Measurements from ENCODE around the gene CLTC. TPM values are rescaled to one million over a fixed set of nuclear protein-coding genes. Genes with fewer than 3 reads are reported as not detected.
A peak's percentile ranks its signal among the peaks of the same experiment; 100 is the strongest.

CLTC gene
- total RNA-seq, 1 experiment from 2014 or later, result 240 TPM

DNA sequence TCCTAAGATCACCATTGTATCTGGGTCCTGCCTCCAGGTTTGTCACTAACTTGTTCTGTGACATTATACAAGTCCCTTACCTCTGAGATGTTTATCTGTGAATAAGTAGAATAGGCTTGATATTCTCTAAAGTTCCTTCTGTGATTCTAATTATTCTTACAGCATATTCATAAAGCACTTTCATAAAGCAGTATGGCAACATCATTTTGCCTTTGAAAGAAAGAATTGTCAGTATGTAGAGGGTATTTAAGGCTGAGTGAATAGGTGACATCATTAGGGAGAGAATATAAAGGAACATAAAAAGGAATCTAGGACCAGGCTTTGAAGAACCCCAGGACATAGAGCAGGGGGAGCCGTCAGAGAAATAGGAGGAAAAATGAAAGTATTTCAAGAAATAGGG is 103.3 kb downstream of the CLTC start:
- H3K9me3 Mint-ChIP-seq (ENCODE audit: unreplicated experiment), result no peaks in the 10 kb centered on the region
- no peak overlapping the region for H3K4me3 Mint-ChIP-seq (ENCODE audit: unreplicated experiment)
- TF ChIP-seq, protein P1, sequence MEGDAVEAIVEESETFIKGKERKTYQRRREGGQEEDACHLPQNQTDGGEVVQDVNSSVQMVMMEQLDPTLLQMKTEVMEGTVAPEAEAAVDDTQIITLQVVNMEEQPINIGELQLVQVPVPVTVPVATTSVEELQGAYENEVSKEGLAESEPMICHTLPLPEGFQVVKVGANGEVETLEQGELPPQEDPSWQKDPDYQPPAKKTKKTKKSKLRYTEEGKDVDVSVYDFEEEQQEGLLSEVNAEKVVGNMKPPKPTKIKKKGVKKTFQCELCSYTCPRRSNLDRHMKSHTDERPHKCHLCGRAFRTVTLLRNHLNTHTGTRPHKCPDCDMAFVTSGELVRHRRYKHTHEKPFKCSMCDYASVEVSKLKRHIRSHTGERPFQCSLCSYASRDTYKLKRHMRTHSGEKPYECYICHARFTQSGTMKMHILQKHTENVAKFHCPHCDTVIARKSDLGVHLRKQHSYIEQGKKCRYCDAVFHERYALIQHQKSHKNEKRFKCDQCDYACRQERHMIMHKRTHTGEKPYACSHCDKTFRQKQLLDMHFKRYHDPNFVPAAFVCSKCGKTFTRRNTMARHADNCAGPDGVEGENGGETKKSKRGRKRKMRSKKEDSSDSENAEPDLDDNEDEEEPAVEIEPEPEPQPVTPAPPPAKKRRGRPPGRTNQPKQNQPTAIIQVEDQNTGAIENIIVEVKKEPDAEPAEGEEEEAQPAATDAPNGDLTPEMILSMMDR (IDR thresholded peaks at IDR 0.05; ENCODE audit: unreplicated experiment), result no peak
- POLR2A ChIA-PET, result interaction anchor here (3.6 kb wide), 1 partner anchor 14 kb away, joined by 30 read pairs; the partner anchor contains the start of genes PTRH2 and VMP1
- DNase-seq (ENCODE audit: unreplicated experiment), result no peak
- intact Hi-C loops (cut with micrococcal nuclease), result no loop called here
- peak overlapping the region; percentile 86 for H3K27ac Mint-ChIP-seq (ENCODE audit: low read depth, unreplicated experiment)
- no TSS peak for BruUV-seq (replicated peaks)
- H3K4me1 Mint-ChIP-seq (ENCODE audit: insufficient read depth, unreplicated experiment), result peaks cover 15% of the 10 kb centered on the region
- CTCF ChIA-PET, result interaction anchor here (0.6 kb wide), 1 partner anchor 11 kb away, joined by 3 read pairs; no protein-coding TSS in a partner anchor
- H3K27me3 Mint-ChIP-seq (ENCODE audit: insufficient read depth, unreplicated experiment), result no peaks in the 10 kb centered on the region
- H3K36me3 Mint-ChIP-seq (ENCODE audit: insufficient read depth, unreplicated experiment), result peaks cover 8% of the 10 kb centered on the region

DNA sequence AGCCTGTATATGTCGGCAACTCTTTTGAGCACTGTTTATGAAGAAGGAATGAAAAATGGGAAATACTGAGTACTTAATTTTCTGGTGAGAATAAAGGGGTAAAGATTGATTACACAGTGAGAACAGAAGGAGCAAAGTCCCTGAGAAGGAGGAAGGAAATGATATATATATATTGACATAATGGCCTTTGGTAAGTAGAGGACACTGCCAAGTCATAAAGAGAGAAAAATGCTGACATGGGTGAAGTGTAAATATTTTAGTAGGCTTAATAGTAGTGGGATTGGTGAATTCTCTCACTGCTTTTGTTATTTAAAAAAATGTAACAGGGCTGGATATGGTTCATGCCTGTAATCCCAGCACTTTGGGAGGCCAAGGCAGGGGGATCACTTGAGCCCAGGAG is 103.9 kb downstream of the CLTC start:
- H3K36me3 Mint-ChIP-seq (ENCODE audit: insufficient read depth, unreplicated experiment), result peaks cover 5% of the 10 kb centered on the region
- H3K4me1 Mint-ChIP-seq (ENCODE audit: insufficient read depth, unreplicated experiment), result peaks cover 15% of the 10 kb centered on the region
- intact Hi-C loops (cut with micrococcal nuclease), result no loop called here
- no peak overlapping the region for H3K4me3 Mint-ChIP-seq (ENCODE audit: unreplicated experiment)
- peak overlapping the region; percentile 86 for H3K27ac Mint-ChIP-seq (ENCODE audit: low read depth, unreplicated experiment)
- H3K9me3 Mint-ChIP-seq (ENCODE audit: unreplicated experiment), result no peaks in the 10 kb centered on the region
- CTCF ChIA-PET, result interaction anchor here (1.5 kb wide), 1 partner anchor 23 kb away, joined by 3 read pairs; no protein-coding TSS in a partner anchor
- H3K27me3 Mint-ChIP-seq (ENCODE audit: insufficient read depth, unreplicated experiment), result no peaks in the 10 kb centered on the region
- BruUV-seq (replicated peaks), result no TSS peak
- TF ChIP-seq, protein P1 (IDR thresholded peaks at IDR 0.05; ENCODE audit: unreplicated experiment), result no peak
- POLR2A ChIA-PET, result interaction anchor here (5.8 kb wide), 1 partner anchor 15 kb away, joined by 78 read pairs; the partner anchor contains the start of genes PTRH2 and VMP1
- DNase-seq (ENCODE audit: unreplicated experiment), result no peak

DNA sequence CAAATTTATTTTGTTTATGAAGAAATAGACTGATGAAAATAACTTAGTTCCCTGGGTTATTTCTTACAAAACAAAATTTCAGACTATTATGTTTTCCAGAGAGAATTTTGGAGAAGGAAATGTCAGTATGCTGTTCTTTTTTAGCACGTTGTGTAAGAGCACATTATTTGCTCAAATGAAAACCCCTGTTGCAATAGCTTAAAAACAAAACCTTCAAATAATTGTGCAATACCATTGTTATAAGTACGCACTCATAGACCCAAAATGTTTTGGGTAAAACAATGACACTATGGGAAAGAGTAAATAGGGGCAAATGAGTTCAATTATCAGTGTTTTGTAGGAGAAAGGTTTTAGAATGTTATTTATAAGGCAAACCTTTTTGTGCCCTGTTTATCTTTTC is 106.0 kb downstream of the CLTC start:
- Mint-ChIP-seq H3K27ac (ENCODE audit: low read depth, unreplicated experiment) (peak overlapping the region; percentile 86), H3K36me3 (ENCODE audit: insufficient read depth, unreplicated experiment) (peaks cover 6% of the 10 kb centered on the region), H3K27me3 (ENCODE audit: insufficient read depth, unreplicated experiment) (no peaks in the 10 kb centered on the region), H3K9me3 (ENCODE audit: unreplicated experiment) (no peaks in the 10 kb centered on the region), H3K4me1 (ENCODE audit: insufficient read depth, unreplicated experiment) (peaks cover 15% of the 10 kb centered on the region), H3K4me3 (ENCODE audit: unreplicated experiment) (peak overlapping the region; percentile 19)
- DNase-seq (ENCODE audit: unreplicated experiment), result peak; percentile 60
- intact Hi-C loops (cut with micrococcal nuclease), result no loop called here
- ChIA-PET POLR2A (interaction anchor here (0.7 to 5.8 kb wide), 6 partner anchors 17 to 168 kb away, joined by 3 to 78 read pairs (median 6); partner anchors contain the start of genes PTRH2, RPS6KB1, TUBD1 and VMP1), CTCF (interaction anchor here (0.7 kb wide), 1 partner anchor 195 kb away, joined by 4 read pairs; no protein-coding TSS in a partner anchor)
- TF ChIP-seq, protein P1 (IDR thresholded peaks at IDR 0.05; ENCODE audit: unreplicated experiment), result no peak
- BruUV-seq (replicated peaks), result no TSS peak

DNA sequence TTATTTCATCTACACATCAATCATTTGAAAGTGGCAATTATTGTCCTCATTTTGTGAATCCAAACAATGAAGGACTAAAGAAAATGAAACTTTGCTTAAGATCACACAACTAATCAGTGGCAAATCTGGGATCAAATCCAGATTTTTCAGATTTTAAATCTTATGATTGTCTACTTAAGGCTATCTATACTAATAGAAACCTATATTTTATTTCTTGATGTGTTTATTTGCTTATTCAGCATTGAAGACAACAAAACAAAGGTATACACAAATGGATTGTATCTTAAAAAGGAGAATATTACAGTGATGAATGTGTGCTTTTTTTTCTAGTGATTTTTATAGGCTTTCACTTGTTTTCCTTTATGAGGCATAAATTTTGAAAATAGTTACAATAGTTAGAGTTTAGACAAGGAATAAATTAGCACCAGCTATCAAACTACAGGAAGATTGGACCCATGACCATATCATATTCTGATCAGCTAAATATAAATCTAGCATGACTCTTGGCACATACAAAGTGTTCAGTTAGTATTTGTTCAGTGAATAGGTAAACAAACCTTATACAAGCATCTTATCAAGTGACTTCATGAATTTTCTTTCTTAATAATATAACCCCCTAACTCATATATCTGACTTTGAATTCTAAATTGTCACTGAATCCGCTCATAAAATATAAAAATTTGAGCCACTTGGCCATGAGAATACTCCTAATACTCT is 108.3 kb downstream of the CLTC start:
- intact Hi-C loops (cut with micrococcal nuclease), result no loop called here
- CTCF ChIA-PET, result interaction anchor here (0.6 kb wide), 1 partner anchor 131 kb away, joined by 5 read pairs; no protein-coding TSS in a partner anchor
- POLR2A ChIA-PET, result interaction anchor here (0.9 to 5.8 kb wide), 2 partner anchors 20 to 237 kb away, joined by 3 to 78 read pairs; partner anchors contain the start of genes PTRH2, RNFT1 and VMP1
- BruUV-seq (replicated peaks), result no TSS peak
- Mint-ChIP-seq H3K27ac (ENCODE audit: low read depth, unreplicated experiment) (no peak overlapping the region), H3K36me3 (ENCODE audit: insufficient read depth, unreplicated experiment) (peaks cover 12% of the 10 kb centered on the region), H3K4me3 (ENCODE audit: unreplicated experiment) (no peak overlapping the region), H3K27me3 (ENCODE audit: insufficient read depth, unreplicated experiment) (no peaks in the 10 kb centered on the region), H3K4me1 (ENCODE audit: insufficient read depth, unreplicated experiment) (peaks cover 19% of the 10 kb centered on the region), H3K9me3 (ENCODE audit: unreplicated experiment) (no peaks in the 10 kb centered on the region)
- TF ChIP-seq, protein P1 (IDR thresholded peaks at IDR 0.05; ENCODE audit: unreplicated experiment), result no peak
- no peak for DNase-seq (ENCODE audit: unreplicated experiment)
